Adrenal gland (tissue), 5 donors: ENCODE measurements around the gene SPRR1B.

ENCODE experiments used
- CTCF ChIP-seq, 6 experiments: fragments of 450-650 bp in 4 of 6; fragments of 200-600 bp in 2 of 6; sonication (generic) in 1 of 6; IDR thresholded peaks; 1 replicate in 5 of 6; 2 replicates in 1 of 6; pipeline versions ENCODE4 v1.5.1 to v1.8.0; 2016 to 2021; ENCODE audit warnings: antibody characterized with exemption in 6 of 6, mild to moderate bottlenecking in 2 of 6, moderate library complexity in 1 of 6
- POLR2A ChIP-seq, 2 donors: fragments of 450-650 bp; IDR thresholded peaks; one replicate each; pipeline ENCODE4 v1.6.1; 2017; ENCODE audit warnings: antibody characterized with exemption in 2 of 2, mild to moderate bottlenecking in 2 of 2, moderate library complexity in 1 of 2
- donor health status: DM: no; HTN: no; CAD: no.

GRCh38 chr1:153058826-153059784, 28.1 kb downstream of the SPRR1B start:
- TF ChIP-seq POLR2A (IDR thresholded peaks at IDR 0.05) (no peak), CTCF (IDR thresholded peaks at IDR 0.05) (no peak)
